Fibroblast of the conjunctiva (primary cell): Measurements from ENCODE around the gene SLC9A1.

Experiments used
- DNase-seq: peaks from one replicate; pipeline ENCODE4 v3.0.0-alpha.2; 2010; ENCODE audit warnings: low read depth

Gene SLC9A1

GRCh38 chr1:27102707-27103468 is 52.0 kb downstream of the SLC9A1 start:
- no peak for DNase-seq

DNA sequence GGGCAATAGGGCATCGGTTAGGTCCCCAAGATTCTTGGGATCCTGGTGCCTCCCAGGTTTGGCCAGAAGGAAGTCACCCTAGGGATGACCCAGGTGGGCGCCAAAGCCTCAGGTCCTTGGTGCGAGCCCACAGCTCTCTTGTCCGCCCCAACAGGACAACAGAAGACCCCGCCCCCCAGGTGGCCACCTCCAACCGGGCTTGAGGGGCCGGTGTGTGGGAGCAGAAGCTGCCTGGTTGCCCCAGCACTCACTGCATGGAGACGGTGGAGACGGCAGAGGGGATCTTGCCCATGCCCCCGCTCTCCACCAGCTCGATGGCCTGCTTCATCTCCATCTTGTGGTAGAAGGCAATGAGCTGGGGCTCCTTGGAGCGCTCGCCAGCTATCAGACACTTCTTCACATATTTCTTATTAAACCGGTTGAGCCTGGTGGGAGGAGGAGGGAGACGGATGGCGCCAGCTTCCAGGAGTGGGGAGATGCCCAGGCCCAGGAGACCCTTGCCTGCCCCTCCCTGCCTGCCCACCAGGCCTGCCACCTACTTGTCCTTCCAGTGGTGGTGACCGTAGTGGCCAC is 52.7 kb downstream of the SLC9A1 start:
- DNase-seq = no peak

DNA sequence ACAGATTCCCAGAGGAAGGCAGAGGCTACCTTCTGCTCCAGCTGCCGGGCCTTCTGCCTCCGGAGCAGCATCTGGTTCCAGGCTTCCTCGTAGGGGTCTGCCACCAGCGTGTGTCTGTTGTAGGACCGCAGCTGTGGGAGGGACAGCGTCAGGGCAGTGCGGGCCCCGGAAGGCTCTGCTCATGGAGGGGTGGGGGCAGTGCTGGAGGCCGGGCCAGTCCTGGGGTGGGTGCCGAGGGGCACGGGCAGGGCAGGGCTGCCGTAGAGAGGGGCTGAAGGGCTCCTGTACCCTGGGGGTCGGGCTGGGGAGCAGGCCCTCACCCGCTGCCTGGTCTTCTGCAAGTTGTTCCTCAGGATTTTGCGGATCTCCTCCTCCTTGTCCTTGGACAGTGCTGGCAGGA is 53.2 kb downstream of the SLC9A1 start:
- no peak for DNase-seq

- DNase-seq = no peak
Observed at GRCh38 chr1:27101054-27101491, 53.9 kb downstream of the SLC9A1 start.

- DNase-seq = no peak
Observed at GRCh38 chr1:27100335-27101053, 54.4 kb downstream of the SLC9A1 start.

- DNase-seq = peak; percentile 71
Observed at GRCh38 chr1:27099587-27100334, 55.2 kb downstream of the SLC9A1 start.

- DNase-seq = peak; percentile 68
Observed at GRCh38 chr1:27099135-27099586, 55.8 kb downstream of the SLC9A1 start.

- DNase-seq = no peak
Observed at GRCh38 chr1:27098431-27099134, 56.3 kb downstream of the SLC9A1 start.

- DNase-seq = peak; percentile 70
Observed at GRCh38 chr1:27097484-27097917, 57.4 kb downstream of the SLC9A1 start.

- DNase-seq = no peak
Observed at GRCh38 chr1:27095576-27095975, 59.3 kb downstream of the SLC9A1 start.

DNA sequence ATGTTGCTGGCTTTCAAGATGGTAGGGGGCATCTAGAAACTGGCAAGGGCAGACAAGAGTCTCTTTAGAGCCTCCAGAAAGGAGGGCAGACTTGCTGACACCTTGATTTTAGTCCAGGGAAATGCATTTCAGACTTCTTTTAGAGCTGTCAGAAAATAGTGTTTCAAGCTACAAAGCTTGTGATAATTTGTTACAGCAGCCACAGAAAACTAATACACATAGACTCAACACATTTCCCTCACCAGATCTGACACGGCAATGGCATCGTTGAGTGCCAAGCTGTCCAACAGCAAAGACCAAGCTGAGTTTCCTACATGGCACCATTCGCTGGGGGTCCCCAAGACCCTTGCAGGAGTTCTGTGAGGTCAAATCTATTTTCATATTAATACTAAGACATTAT is 62.0 kb downstream of the SLC9A1 start:
- DNase-seq = no peak

DNA sequence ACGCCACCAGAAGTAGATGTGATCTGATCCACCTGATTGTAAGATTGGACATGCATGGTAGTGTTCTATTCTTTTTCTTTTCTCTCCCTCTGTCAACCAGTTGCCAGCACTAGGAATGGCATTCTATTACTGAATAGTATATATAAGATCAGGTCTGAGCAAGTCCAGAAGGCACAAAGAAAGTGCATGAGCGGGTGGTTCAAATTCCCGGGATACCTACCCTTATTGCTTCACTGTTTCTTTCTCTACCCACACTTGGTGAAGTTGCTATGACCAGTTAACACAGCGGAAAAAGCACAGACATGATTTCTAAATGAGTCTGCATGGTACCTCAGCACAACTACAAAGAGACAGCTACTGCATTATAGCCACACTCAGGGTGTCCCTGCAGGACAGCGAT is 64.0 kb downstream of the SLC9A1 start:
- no peak for DNase-seq

DNA sequence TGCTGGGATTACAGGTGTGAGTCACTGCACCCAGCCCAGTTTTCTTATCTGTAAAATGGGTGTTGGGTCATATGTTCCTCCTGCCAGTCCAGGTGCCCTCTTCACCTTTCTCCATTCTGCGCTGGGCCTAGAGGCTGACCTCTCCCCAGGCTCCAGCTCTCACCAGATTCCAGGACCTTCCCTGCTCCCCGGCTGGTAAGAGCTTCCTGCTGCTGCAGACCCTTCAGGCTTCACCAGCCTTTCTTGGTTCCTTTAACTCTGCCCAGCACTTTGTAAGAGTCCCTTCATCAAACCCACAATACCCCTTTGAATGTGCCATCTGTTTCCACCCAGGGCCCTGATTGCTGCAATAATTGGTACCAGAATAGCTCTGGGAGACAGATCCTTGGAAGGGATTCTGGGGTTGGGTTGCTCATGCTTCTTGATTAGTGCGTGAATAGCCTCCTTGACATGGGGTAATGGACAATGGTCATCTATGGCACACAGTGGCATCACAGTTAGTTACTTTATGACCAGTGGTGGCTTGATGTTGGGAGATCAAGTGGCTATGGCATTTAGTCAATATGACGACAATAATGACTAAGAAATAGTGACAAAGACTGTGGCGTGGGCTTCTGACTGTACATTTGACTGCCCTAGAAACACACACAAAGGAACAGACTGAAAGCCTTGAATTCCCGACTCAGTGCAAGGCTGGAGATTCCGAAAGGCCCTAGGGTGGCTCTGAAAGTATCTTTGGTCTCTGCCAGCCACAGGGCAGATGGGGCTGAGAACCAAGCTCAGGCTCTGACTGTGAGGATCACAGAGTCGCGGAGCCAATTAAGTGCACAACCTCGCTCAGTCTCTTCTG is 67.3 kb downstream of the SLC9A1 start:
- DNase-seq = no peak

GRCh38 chr1:27086628-27087027 is 68.3 kb downstream of the SLC9A1 start:
- no peak for DNase-seq

GRCh38 chr1:27086026-27086425 is 68.9 kb downstream of the SLC9A1 start:
- DNase-seq = no peak

DNA sequence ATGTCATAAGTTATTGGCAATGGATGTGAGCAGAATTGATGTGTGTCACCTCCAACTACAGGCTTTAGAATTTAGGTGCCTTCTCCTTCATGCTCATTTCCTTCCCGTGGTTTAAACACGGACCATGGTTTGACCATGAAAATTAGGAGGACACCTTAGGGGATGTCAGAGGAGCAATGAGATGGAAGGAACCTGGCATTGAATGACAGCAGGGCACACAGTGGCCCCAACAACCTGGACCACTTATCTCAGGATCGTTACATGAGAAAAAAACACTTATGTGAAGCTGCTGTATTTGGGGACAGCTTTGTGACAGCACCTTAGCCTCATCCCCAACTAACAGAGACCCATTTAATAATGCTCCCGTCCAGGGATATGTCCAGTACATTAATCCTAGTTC is 70.8 kb downstream of the SLC9A1 start:
- no peak for DNase-seq

- DNase-seq = no peak
Observed at GRCh38 chr1:27077968-27078367, 77.0 kb downstream of the SLC9A1 start.

DNA sequence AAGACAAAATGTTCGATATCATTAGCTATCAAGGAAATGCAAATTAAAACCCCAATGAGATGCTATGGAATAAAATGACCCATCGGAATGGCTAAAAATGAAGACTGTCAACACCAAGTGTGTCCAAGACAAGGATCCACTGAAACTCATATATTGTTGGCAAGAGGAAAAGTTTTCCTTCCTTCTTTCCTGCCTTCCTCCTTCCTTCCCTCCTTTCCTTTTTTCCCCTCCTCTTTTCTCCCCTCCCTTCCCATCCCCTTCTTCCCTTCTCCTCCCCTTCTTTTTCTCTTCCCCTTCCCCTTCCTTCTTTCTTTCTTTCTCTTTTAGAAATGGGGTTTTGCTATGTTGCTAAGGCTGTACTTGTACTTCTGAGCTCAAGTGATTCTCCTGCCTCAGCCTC is 78.1 kb downstream of the SLC9A1 start:
- DNase-seq = no peak

- no peak for DNase-seq
Observed at GRCh38 chr1:27074175-27074780, 80.6 kb downstream of the SLC9A1 start.

GRCh38 chr1:27071049-27071416 is 83.9 kb downstream of the SLC9A1 start:
- DNase-seq = peak; percentile 10
